Adrenal gland (tissue), 5 donors: Measurements from ENCODE around the gene DCP2.

Source experiments
- POLR2A ChIP-seq, 2 donors: fragments of 450-650 bp; IDR thresholded peaks; one replicate each; pipeline ENCODE4 v1.6.1; 2017; ENCODE audit warnings: antibody characterized with exemption in 2 of 2, mild to moderate bottlenecking in 2 of 2, moderate library complexity in 1 of 2
- TF ChIP-seq, protein P1 (sequence below), 6 experiments: fragments of 450-650 bp in 4 of 6; fragments of 200-600 bp in 2 of 6; sonication (generic) in 1 of 6; IDR thresholded peaks; 1 replicate in 5 of 6; 2 replicates in 1 of 6; pipeline versions ENCODE4 v1.5.1 to v1.8.0; 2016 to 2021; ENCODE audit warnings: antibody characterized with exemption in 6 of 6, mild to moderate bottlenecking in 2 of 6, moderate library complexity in 1 of 6
- donor health status: DM: no; HTN: no; CAD: no.

DNA sequence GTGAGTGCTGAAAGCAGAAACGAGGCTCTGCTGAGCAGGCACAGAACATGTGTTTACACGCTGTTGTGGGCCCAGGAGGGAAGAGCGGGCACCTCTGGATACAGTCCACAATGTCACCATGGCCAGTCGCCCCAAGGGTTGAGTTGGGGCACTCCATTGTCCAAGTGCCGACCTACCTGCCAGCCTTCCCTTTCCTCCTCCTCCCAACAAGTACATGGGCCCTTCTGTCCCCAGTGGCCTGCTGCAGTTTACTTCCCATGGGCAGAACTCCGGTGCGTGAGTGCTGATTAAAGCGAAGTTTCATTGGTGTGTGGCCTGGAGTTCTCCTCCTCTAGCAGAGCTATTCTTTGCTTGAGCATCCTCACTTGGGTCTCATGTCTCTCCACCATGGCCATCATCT is 50.4 kb downstream of the DCP2 start:
- TF ChIP-seq, protein P1, sequence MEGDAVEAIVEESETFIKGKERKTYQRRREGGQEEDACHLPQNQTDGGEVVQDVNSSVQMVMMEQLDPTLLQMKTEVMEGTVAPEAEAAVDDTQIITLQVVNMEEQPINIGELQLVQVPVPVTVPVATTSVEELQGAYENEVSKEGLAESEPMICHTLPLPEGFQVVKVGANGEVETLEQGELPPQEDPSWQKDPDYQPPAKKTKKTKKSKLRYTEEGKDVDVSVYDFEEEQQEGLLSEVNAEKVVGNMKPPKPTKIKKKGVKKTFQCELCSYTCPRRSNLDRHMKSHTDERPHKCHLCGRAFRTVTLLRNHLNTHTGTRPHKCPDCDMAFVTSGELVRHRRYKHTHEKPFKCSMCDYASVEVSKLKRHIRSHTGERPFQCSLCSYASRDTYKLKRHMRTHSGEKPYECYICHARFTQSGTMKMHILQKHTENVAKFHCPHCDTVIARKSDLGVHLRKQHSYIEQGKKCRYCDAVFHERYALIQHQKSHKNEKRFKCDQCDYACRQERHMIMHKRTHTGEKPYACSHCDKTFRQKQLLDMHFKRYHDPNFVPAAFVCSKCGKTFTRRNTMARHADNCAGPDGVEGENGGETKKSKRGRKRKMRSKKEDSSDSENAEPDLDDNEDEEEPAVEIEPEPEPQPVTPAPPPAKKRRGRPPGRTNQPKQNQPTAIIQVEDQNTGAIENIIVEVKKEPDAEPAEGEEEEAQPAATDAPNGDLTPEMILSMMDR (IDR thresholded peaks at IDR 0.05), result no peak
- no peak for TF ChIP-seq POLR2A (IDR thresholded peaks at IDR 0.05)
